Muscle of arm (tissue), 12 donors: ENCODE results near the gene SOHLH1. TPM values are rescaled to one million over a fixed set of nuclear protein-coding genes. Genes with fewer than 3 reads are reported as not detected.
"Not testable (repeated sequence)": the region's sequence is repeated elsewhere in the genome, so short reads cannot be mapped to it uniquely, and the experiment has no call there.

ENCODE experiments used
- DNase-seq: peaks from one replicate; pipeline ENCODE4 v3.0.0-alpha.2; 2013
- polyA plus RNA-seq, 12 donors: library from polyadenylated mRNA; unstranded; fragments of 120-200 nt; gene quantifications; one replicate each; pipeline ENCODE4 v1.2.1, GENCODE V29; 2013; ENCODE audit not compliant: insufficient read length in 12 of 12

SOHLH1 gene
- polyA plus RNA-seq, 12 donors, result 0.10 to 0.30 (median 0.13) TPM; not detected in 6

- no peak for DNase-seq
These were observed 20.9 kb downstream of the SOHLH1 start for GRCh38 chr9:135678236-135679017.

GRCh38 chr9:135677641-135678168, 21.6 kb downstream of the SOHLH1 start:
- no peak for DNase-seq

DNA sequence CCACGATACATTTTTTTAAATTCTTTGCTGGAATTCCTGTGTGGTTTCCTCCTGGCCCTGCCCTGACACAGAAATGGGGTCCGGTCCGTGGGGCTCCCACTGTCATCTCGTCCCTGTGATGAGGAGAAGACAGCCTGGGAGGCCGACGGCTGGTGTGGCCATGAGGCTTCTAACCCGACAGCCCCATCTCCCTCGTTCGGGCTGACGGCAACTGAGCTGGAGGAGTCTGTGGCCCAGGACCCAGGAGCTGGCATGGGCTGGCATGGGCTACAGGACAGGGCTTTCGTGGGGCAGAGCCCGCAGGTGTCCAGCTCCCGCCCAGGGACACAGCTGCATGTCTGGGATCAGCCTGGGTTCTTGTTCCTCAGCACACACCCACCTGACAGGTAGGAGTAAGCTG, 22.4 kb downstream of the SOHLH1 start:
- DNase-seq, result no peak

DNA sequence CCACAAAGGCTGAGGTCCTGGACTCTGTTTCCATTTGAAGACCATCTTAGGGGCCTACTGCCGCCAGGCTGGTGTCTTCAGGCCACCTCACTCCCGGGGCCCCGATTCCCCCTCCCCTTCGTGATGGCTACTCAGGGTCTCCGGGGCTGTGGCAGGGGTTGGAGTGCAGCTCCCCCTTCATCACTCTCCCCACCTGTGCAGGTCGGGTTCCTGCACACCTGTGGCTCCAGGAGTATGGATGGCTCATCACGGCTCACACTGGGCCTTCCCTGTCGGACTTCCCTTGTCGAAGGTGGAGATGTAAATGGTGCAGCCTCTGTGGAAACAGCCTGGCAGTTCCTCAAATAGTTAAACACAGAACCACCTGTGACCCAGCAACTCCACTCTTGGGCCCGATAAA, 24.3 kb downstream of the SOHLH1 start:
- no peak for DNase-seq

GRCh38 chr9:135673941-135674340, 25.3 kb downstream of the SOHLH1 start:
- DNase-seq, result no peak

DNA sequence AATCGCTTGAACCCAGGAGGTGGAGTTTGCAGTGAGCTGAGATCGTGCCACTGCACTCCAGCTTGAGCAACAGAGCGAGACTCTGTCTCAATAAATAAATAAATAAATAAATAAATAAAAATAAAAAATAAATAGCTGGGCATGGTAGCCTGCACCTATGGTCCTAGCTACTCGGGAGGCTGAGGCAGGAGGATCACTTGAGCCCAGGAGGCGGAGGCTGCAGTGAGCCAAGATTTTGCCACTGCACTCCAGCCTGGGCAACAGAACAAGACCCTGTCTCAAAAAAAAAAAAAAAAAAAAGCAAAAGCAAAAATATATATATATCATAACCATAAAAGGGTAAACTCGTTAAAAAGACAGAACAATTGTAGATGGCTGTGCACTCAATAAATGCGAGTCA, 26.5 kb downstream of the SOHLH1 start:
- not testable (repeated sequence) for DNase-seq

DNA sequence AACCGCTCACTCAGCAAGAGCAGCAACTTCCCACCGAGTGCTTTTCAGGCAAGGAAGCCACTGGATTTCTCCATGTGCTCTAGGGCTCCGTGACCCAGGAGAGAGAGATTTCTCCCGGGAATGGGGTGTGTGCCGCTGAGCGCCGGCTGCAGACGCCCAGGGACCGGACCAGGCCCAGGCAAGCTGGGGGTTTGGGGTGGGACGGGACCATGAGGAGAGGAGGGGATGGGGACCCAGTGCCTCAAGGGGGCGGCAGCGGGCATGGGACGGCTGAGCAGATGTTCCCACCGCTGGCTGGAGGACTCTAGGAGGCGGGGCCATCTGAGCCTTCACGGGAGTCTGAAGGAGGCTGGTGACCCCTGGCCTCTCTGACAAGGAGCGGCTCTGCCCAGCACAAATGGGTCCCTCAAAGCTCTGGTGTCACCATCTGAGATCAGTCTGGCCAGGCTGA, 27.7 kb downstream of the SOHLH1 start:
- no peak for DNase-seq

GRCh38 chr9:135670721-135671590, 28.3 kb downstream of the SOHLH1 start:
- no peak for DNase-seq

DNA sequence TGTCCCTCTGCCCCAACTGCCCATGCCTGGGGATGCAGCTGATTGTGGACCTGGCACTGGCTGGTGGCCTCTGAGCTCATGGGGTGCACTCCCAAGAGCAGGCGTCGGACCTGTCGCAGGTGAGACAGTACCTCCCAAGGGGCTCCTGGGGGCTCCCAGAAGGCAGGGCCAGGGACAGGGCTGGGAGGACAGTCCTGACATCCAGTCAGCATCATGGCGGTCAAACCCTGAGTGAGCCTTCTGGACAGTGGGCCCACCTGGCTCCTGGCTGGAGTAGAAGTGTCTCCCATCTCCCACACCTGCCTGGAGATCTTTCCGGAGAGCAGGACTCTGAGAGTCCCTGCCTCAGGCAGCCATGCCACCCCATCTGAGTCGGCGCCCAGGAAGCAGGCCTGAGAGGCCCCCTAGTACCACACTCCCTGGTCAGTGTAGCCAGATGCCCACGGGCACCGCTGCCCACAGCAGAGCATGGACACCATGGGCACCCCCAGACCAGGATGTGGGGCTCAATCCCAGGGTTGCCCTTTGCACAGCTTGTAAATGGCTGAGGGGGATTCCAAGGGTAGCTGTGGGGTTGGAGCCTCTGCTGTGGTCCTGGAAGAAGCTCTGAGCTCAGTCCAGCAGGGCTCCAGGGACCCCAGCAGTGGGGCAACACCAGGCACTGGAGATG, 29.5 kb downstream of the SOHLH1 start:
- DNase-seq, result no peak

GRCh38 chr9:135669018-135669417, 30.3 kb downstream of the SOHLH1 start:
- not testable (repeated sequence) for DNase-seq

- no peak for DNase-seq
These were observed 31.7 kb downstream of the SOHLH1 start for GRCh38 chr9:135667463-135668001.

- DNase-seq, result no peak
These were observed 32.5 kb downstream of the SOHLH1 start for GRCh38 chr9:135666534-135667462.

GRCh38 chr9:135665795-135666189, 33.5 kb downstream of the SOHLH1 start:
- DNase-seq, result no peak

DNA sequence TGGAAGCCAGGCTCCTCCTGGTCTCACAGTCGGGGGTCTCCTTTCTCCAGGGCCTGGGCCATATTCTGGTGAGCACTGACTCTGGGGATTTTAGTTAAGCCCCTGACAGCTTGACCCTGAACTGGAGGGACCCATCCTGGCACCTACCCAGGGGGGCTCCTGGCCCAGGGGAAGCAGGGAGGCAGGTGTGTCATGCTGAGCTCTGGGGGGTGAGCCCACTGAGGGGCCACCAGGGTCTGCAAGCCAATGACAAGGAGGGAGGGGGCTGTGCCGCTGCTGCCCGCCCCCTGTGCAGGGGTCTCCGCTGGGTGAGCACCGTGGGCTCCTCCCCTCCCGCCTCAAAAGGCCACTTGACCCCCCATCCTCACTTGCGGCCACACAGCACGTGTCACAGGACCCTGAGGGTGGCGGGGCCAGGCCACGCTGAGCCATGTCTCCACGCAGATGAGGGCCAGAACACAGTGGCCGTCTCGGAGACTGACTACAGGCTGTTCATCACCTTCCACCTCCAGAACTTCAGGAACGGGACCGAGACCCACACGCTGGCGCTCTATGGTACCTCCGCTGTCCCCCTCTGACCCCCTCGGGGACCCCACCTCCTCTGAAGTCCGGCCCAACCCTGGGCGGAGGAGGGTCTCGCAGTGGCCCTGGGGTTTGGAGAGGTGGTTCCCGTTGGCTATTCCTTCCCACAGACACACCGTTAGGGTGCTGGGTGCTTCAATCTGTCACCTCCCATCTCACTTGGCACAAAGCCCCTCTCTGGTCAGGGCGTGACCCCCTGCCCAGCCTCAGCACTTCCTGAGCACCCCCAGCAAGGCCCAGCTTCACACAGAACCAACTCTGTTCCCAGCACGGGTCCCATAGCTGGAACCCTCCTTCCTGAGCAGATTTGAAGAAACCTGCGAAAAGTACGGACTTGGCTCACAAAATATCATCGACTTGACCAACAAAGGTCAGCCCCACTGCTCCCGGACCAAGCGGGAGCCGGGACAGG, 34.2 kb downstream of the SOHLH1 start:
- DNase-seq, result no peak

DNA sequence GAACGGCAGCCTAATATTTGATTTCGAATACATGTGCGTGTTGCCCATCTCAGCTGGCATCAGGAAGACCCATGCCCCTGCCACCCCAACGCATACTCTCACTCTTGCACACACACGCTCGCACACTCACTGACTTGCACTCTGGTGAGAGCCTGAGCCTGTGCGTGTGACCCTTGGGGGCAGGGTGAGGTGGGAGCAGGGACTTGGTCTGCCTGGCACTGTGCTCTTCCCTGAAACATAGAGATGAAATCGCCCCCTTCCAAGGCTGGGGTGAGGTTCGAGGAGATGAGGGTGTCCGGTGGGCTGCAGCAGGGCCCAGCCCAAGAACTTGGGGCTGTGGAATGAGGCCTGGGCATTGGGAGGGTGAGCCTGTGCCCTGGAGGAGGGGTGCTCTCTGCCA, 35.0 kb downstream of the SOHLH1 start:
- no peak for DNase-seq

DNA sequence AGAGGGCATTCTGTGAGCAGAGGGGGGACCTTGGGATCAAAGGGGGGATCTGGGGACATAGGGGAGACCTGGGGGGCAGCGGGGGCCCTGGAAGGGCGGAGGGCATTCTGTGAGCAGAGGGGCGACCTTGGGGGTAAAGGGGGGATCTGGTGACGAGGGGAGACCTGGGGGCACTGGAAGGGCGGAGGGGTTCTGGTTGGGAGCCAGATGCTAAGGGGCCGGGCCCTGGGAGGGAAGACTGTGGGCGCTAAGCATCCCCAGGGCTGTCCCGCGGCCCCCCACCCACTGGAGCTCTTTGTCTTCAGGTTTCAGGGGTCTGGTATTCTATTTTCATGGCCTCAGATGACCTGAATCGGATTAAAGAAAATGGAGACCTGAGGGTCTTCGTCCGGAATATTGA, 35.4 kb downstream of the SOHLH1 start:
- no peak for DNase-seq

- DNase-seq, result no peak
These were observed 35.9 kb downstream of the SOHLH1 start for GRCh38 chr9:135663451-135663770.

GRCh38 chr9:135662758-135663450, 36.4 kb downstream of the SOHLH1 start, which contains the start of gene LCN9:
TSS of gene LCN9 (plus strand) at chr9:135663309. CDS start at chr9:135663322, 13 bp downstream.
- DNase-seq, result peak; percentile 79
